HCT116 (cell line): ENCODE data around the gene SLC38A2. TPM values are rescaled to one million over a fixed set of nuclear protein-coding genes. Genes with fewer than 3 reads are reported as not detected.

Experiments
- ATAC-seq: fragments of 200-7000 bp; cut with Tn5 transposase; 2 replicates; pipeline ENCODE4 v1.9.1; 2020; ENCODE audit warnings: mild to moderate bottlenecking, moderate library complexity
- BruUV-seq: library from RNA; stranded (reverse); fragments of 400-500 nt; replicated peaks from 2 replicates; lab custom pipeline; 2021; lab: Mats Ljungman, UMichigan
- CTCF ChIA-PET: fragments of 300-600 bp; sonication (Branson Sonifier 250); formaldehyde crosslinking; loops from one replicate; lab custom pipeline; 2021; ENCODE audit warnings: antibody characterized with exemption; lab: Charles Lee
- POLR2A ChIA-PET: fragments of 300-600, 350-600 bp; sonication (Branson Sonifier 250); formaldehyde crosslinking; loops from one replicate; lab custom pipeline; 2021; ENCODE audit warnings: antibody characterized with exemption; lab: Charles Lee
- RAD21 ChIA-PET, 2 experiments: fragments of 300-600 bp; sonication (Branson Sonifier 250); formaldehyde crosslinking; loops; one replicate each; lab custom pipeline; 2023; ENCODE audit warnings: low total read pairs in 2 of 2; ENCODE audit not compliant: uncharacterized antibody in 2 of 2, unreplicated experiment in 2 of 2, low non-redundant PET in 1 of 2; lab: Charles Lee
- DNase-seq: peaks from one replicate; pipeline ENCODE4 v3.0.0-alpha.2; 2010; ENCODE audit warnings: low read depth, low spot score
- H2AFZ ChIP-seq: fragments of 200-600 bp; shearing (Covaris generic), sonication (generic); 2 replicates; pipeline ENCODE4 v1.6.1; 2017; ENCODE audit warnings: low read depth, mixed run types, mixed read lengths, antibody characterized with exemption, low read length; ENCODE audit not compliant: poor library complexity, severe bottlenecking
- H3K27ac ChIP-seq: 2 replicates; pipeline ENCODE4 v1.5.1; 2012; ENCODE audit warnings: low read depth, low read length
- H3K27me3 ChIP-seq: fragments of 200-600 bp; sonication (generic); 2 replicates; pipeline ENCODE4 v1.6.1; 2016; ENCODE audit warnings: mixed run types, low read length, mixed read lengths; ENCODE audit not compliant: insufficient read depth
- H3K36me3 ChIP-seq, 2 experiments: fragments of 200-500 bp in 1 of 2; fragments of 200-600 bp in 1 of 2; sonication (Bioruptor generic) in 1 of 2; sonication (generic) in 1 of 2; 2 replicates each; pipeline versions ENCODE4 v1.5.1 to v1.6.1; 2014 to 2016; ENCODE audit warnings: low read length in 2 of 2, inconsistent platforms in 1 of 2, mixed read lengths in 1 of 2, mixed run types in 1 of 2; ENCODE audit not compliant: insufficient read depth in 2 of 2, control insufficient read depth in 1 of 2
- H3K4me1 ChIP-seq, 2 experiments: fragments of 200-600 bp in 1 of 2; sonication (generic) in 1 of 2; 2 replicates each; pipeline versions ENCODE4 v1.5.1 to v1.6.1; 2012 to 2017; ENCODE audit warnings: low read length in 2 of 2, inconsistent platforms in 1 of 2, mild to moderate bottlenecking in 1 of 2, mixed read lengths in 1 of 2, mixed run types in 1 of 2, moderate library complexity in 1 of 2; ENCODE audit not compliant: insufficient read depth in 2 of 2, control insufficient read depth in 1 of 2
- H3K4me2 ChIP-seq: fragments of 200-600 bp; sonication (generic); 2 replicates; pipeline ENCODE4 v1.6.1; 2017; ENCODE audit warnings: mixed run types, low read length, mixed read lengths
- H3K4me3 ChIP-seq, 2 experiments: fragments of 200-600 bp in 1 of 2; sonication (generic) in 1 of 2; replicated peaks in 1 of 2; 2 replicates each; pipeline ENCODE4 v1.5.1; 2011 to 2016; ENCODE audit warnings: low read length in 2 of 2, control low read depth in 1 of 2, low read depth in 1 of 2, mild to moderate bottlenecking in 1 of 2, mixed read lengths in 1 of 2, mixed run types in 1 of 2
- H3K79me2 ChIP-seq: fragments of 200-600 bp; sonication (generic); 2 replicates; pipeline ENCODE4 v1.6.1; 2017; ENCODE audit warnings: mild to moderate bottlenecking, mixed run types, low read length, moderate library complexity, mixed read lengths; ENCODE audit not compliant: insufficient read depth
- H3K9ac ChIP-seq: fragments of 200-600 bp; sonication (generic); 2 replicates; pipeline ENCODE4 v1.6.1; 2016; ENCODE audit warnings: low read length, mixed read lengths
- H3K9me2 ChIP-seq: fragments of 200-600 bp; sonication (generic), shearing (Covaris generic); 2 replicates; pipeline ENCODE4 v1.6.1; 2017; ENCODE audit warnings: mixed run types, mild to moderate bottlenecking, moderate library complexity; ENCODE audit not compliant: insufficient read depth
- H3K9me3 ChIP-seq, 2 experiments: fragments of 200-500 bp in 1 of 2; fragments of 200-600 bp in 1 of 2; sonication (Bioruptor generic) in 1 of 2; sonication (generic) in 1 of 2; 2 replicates each; pipeline ENCODE4 v1.6.1; 2014 to 2017; ENCODE audit warnings: low read length in 2 of 2, mixed read lengths in 2 of 2, inconsistent platforms in 1 of 2, low read depth in 1 of 2, mild to moderate bottlenecking in 1 of 2, mixed run types in 1 of 2, moderate library complexity in 1 of 2; ENCODE audit not compliant: control insufficient read depth in 1 of 2, insufficient read depth in 1 of 2
- H4K20me1 ChIP-seq: fragments of 200-600 bp; sonication (generic), shearing (Covaris generic); 2 replicates; pipeline ENCODE4 v1.6.1; 2017; ENCODE audit warnings: mixed run types, mild to moderate bottlenecking, moderate library complexity; ENCODE audit not compliant: insufficient read depth
- CBX3 ChIP-seq: IDR thresholded peaks from 2 replicates; pipeline ENCODE4 v1.6.1; 2012; ENCODE audit warnings: low read depth
- CTCF ChIP-seq, 3 experiments: fragments of 200-600 bp in 1 of 3; sonication (generic) in 1 of 3; IDR thresholded peaks in 2 of 3; conservative IDR thresholded peaks in 1 of 3; 2 replicates each; pipeline ENCODE4 v1.5.1; 2012 to 2017; ENCODE audit warnings: low read depth in 2 of 3, low read length in 2 of 3, antibody characterized with exemption in 1 of 3, borderline replicate concordance in 1 of 3, control low read depth in 1 of 3, mild to moderate bottlenecking in 1 of 3, mixed read lengths in 1 of 3, mixed run types in 1 of 3, moderate library complexity in 1 of 3; ENCODE audit not compliant: insufficient read depth in 1 of 3
- EGR1 ChIP-seq: IDR thresholded peaks from 2 replicates; pipeline ENCODE4 v1.6.1; 2012; ENCODE audit warnings: low read depth
- EZH2phosphoT487 ChIP-seq: fragments of 200-600 bp; IDR thresholded peaks from 2 replicates; pipeline ENCODE4 v1.6.1; 2018; ENCODE audit warnings: antibody characterized with exemption, borderline replicate concordance
- FOSL1 ChIP-seq: IDR thresholded peaks from 2 replicates; pipeline ENCODE4 v1.6.1; 2012; ENCODE audit warnings: low read depth
- MAX ChIP-seq: IDR thresholded peaks from 2 replicates; pipeline ENCODE4 v1.6.1; 2012
- POLR2AphosphoS5 ChIP-seq: IDR thresholded peaks from 2 replicates; pipeline ENCODE4 v1.6.1; 2011; ENCODE audit warnings: mild to moderate bottlenecking, low read depth, low read length, moderate library complexity
- RAD21 ChIP-seq: IDR thresholded peaks from 2 replicates; pipeline ENCODE4 v1.6.1; 2012; ENCODE audit warnings: low read depth, mild to moderate bottlenecking
- ZBTB33 ChIP-seq: IDR thresholded peaks from 2 replicates; pipeline ENCODE4 v1.6.1; 2011; ENCODE audit warnings: mild to moderate bottlenecking, low read length, moderate library complexity; ENCODE audit not compliant: insufficient replicate concordance; ENCODE audit errors: extremely low read depth
- ZNF274 ChIP-seq: fragments of 200-500 bp; sonication (Bioruptor generic); IDR thresholded peaks from 2 replicates; pipeline ENCODE4 v1.6.1; 2014; ENCODE audit warnings: mild to moderate bottlenecking, low read depth, low read length, inconsistent platforms
- intact Hi-C: fragments of 100-400 bp; cut with micrococcal nuclease; formaldehyde crosslinking; loops from 2 replicates; pipeline ENCODE4 v1.10.0; 2022
- total RNA-seq: library from RNA; stranded (reverse); gene quantifications from one replicate; pipeline ENCODE4 v1.2.1, GENCODE V29; 2021; ENCODE audit not compliant: unreplicated experiment

SLC38A2 gene
- total RNA-seq, 1 experiment from 2014 or later, result 1,049 TPM

GRCh38 chr12:46363582-46364299 is 8.8 kb downstream of the SLC38A2 start:
- no peak overlapping the region for H2AFZ ChIP-seq
- intact Hi-C loops, result no loop called here

GRCh38 chr12:46362895-46363581 is 9.5 kb downstream of the SLC38A2 start:
- Histone ChIP-seq H3K4me1 (peaks cover 7 to 33% of the 10 kb centered on the region in 2 experiments; a peak in 3 of 4 replicates), H3K4me3 (no peak overlapping the region), H3K9me3 (no peaks in the 10 kb centered on the region), H4K20me1 (peaks cover 84% of the 10 kb centered on the region), H2AFZ (no peak overlapping the region), H3K36me3 (peaks cover 85 to 89% of the 10 kb centered on the region in 2 experiments), H3K4me2 (no peak overlapping the region), H3K27me3 (no peaks in the 10 kb centered on the region), H3K9me2 (no peaks in the 10 kb centered on the region), H3K27ac (no peak overlapping the region), H3K79me2 (peaks cover 76% of the 10 kb centered on the region), H3K9ac (no peak overlapping the region)
- POLR2A ChIA-PET, result interaction anchor here (0.9 to 1.1 kb wide), 3 partner anchors 88 to 190 kb away, joined by 3 to 4 read pairs (median 4); no protein-coding TSS in a partner anchor
- CTCF ChIA-PET, result no interaction called here
- no peak for ATAC-seq
- no peak for DNase-seq
- no TSS peak for BruUV-seq
- intact Hi-C loops, result no loop called here
- RAD21 ChIA-PET, result no interaction called here
- peak; percentile 50; the same call in 1 of the 2 replicates for TF ChIP-seq POLR2AphosphoS5
- TF ChIP-seq ZBTB33, result no peak
- no peak for TF ChIP-seq CTCF (IDR thresholded peaks at IDR 0.05 in 2 of 3, conservative IDR thresholded peaks at IDR 0.05 in 1 of 3; ENCODE audit: borderline replicate concordance in 1 of 3, insufficient read depth in 1 of 3, low read depth in 2 of 3, low read length in 2 of 3)

More at GRCh38 chr12:46363582-46364299, 8.8 kb downstream of the SLC38A2 start:
- ATAC-seq (no peak), DNase-seq (no peak)
- no peaks in the 10 kb centered on the region for H3K27me3 ChIP-seq
- H3K79me2 ChIP-seq, result peaks cover 83% of the 10 kb centered on the region
- POLR2A ChIA-PET, result interaction anchor here (0.9 to 1.1 kb wide), 4 partner anchors 8 to 190 kb away, joined by 3 to 4 read pairs (median 4); no protein-coding TSS in a partner anchor
- H3K4me3 ChIP-seq, result no peak overlapping the region
- no peak overlapping the region for H3K4me2 ChIP-seq
- H4K20me1 ChIP-seq, result peaks cover 91% of the 10 kb centered on the region
- RAD21 ChIA-PET, result no interaction called here
- H3K9me2 ChIP-seq, result no peaks in the 10 kb centered on the region
- no peak overlapping the region for H3K9ac ChIP-seq
- BruUV-seq, result no TSS peak
- CTCF ChIA-PET, result no interaction called here
- H3K36me3 ChIP-seq, result peaks cover 92 to 96% of the 10 kb centered on the region in 2 experiments
- H3K9me3 ChIP-seq, result no peaks in the 10 kb centered on the region
- TF ChIP-seq ZNF274 (no peak), POLR2AphosphoS5 (peak; percentile 43), EZH2phosphoT487 (no peak), EGR1 (no peak), MAX (no peak), RAD21 (no peak), FOSL1 (no peak), CBX3 (no peak)
- H3K4me1 ChIP-seq, result peaks cover 12 to 40% of the 10 kb centered on the region in 2 experiments
- H3K27ac ChIP-seq, result peak overlapping the region; percentile 18; the same call in 1 of the 2 replicates
